ENCODE data around the gene OCEL1.

OCEL1 gene

GRCh38 chr19:17237747-17238706 is 12.0 kb downstream of the OCEL1 start:
- DNase-seq (ENCODE audit: low read depth in 1 of 2, low spot score in 1 of 2): no peak

- no peak for DNase-seq (ENCODE audit: low read depth in 1 of 2, low spot score in 1 of 2)
Observed at GRCh38 chr19:17240062-17240752, 14.2 kb downstream of the OCEL1 start.

GRCh38 chr19:17240826-17241399 is 14.9 kb downstream of the OCEL1 start:
- DNase-seq (ENCODE audit: low read depth in 1 of 2, low spot score in 1 of 2): no peak

- DNase-seq (ENCODE audit: low read depth in 1 of 2, low spot score in 1 of 2): no peak
Observed at GRCh38 chr19:17242431-17243208, 16.6 kb downstream of the OCEL1 start.

GRCh38 chr19:17243211-17243829 is 17.3 kb downstream of the OCEL1 start:
- DNase-seq (ENCODE audit: low read depth in 1 of 2, low spot score in 1 of 2): no peak

GRCh38 chr19:17243830-17244617 is 18.0 kb downstream of the OCEL1 start:
- no peak for DNase-seq (ENCODE audit: low read depth in 1 of 2, low spot score in 1 of 2)

- DNase-seq (ENCODE audit: low read depth in 1 of 2, low spot score in 1 of 2): no peak
Observed at GRCh38 chr19:17244618-17245534, 18.9 kb downstream of the OCEL1 start.

GRCh38 chr19:17245535-17245984 is 19.5 kb downstream of the OCEL1 start, which contains the start of gene NR2F6:
Gene NR2F6, minus strand, starts transcription at chr19:17245919. Its CDS starts 699 bp downstream, at chr19:17245220.
- DNase-seq (ENCODE audit: low read depth in 1 of 2, low spot score in 1 of 2): no peak

- no peak for DNase-seq (ENCODE audit: low read depth in 1 of 2, low spot score in 1 of 2)
Observed at GRCh38 chr19:17246681-17247425, 20.8 kb downstream of the OCEL1 start.

- DNase-seq (ENCODE audit: low read depth in 1 of 2, low spot score in 1 of 2): no peak
Observed at GRCh38 chr19:17248011-17248776, 22.2 kb downstream of the OCEL1 start.

GRCh38 chr19:17249887-17250548 is 24.0 kb downstream of the OCEL1 start:
- no peak for DNase-seq (ENCODE audit: low read depth in 1 of 2, low spot score in 1 of 2)

GRCh38 chr19:17254636-17255035 is 28.6 kb downstream of the OCEL1 start:
- DNase-seq (ENCODE audit: low read depth in 1 of 2, low spot score in 1 of 2): no peak

- no peak for DNase-seq (ENCODE audit: low read depth in 1 of 2, low spot score in 1 of 2)
Observed at GRCh38 chr19:17255150-17255621, 29.2 kb downstream of the OCEL1 start.

GRCh38 chr19:17256130-17256529 is 30.1 kb downstream of the OCEL1 start:
- DNase-seq (ENCODE audit: low read depth in 1 of 2, low spot score in 1 of 2): no peak

GRCh38 chr19:17259118-17259780 is 33.2 kb downstream of the OCEL1 start:
- no peak for DNase-seq (ENCODE audit: low read depth in 1 of 2, low spot score in 1 of 2)

GRCh38 chr19:17259934-17260333 is 33.9 kb downstream of the OCEL1 start:
- DNase-seq (ENCODE audit: low read depth in 1 of 2, low spot score in 1 of 2): no peak

All from activated CD4-positive, alpha-beta T cell treated with anti-CD3 and anti-CD28 coated beads, Interleukin-2, amount 50 U/mL, for 24 hours (primary cell).